22Rv1 (cell line): ENCODE measurements around the gene DKKL1.

Experiments used
- H3K27ac ChIP-seq: fragments of 450-650 bp; 2 replicates; pipeline ENCODE4 v1.5.1; 2017
- ZFX ChIP-seq: fragments of 450-650 bp; IDR thresholded peaks from 2 replicates; pipeline ENCODE4 v1.6.1; 2017; ENCODE audit warnings: antibody characterized with exemption, borderline replicate concordance
- TF ChIP-seq, protein P1 (sequence below): fragments of 450-650 bp; IDR thresholded peaks from 2 replicates; pipeline ENCODE4 v1.5.1; 2017; ENCODE audit warnings: mild to moderate bottlenecking

DKKL1 gene

DNA sequence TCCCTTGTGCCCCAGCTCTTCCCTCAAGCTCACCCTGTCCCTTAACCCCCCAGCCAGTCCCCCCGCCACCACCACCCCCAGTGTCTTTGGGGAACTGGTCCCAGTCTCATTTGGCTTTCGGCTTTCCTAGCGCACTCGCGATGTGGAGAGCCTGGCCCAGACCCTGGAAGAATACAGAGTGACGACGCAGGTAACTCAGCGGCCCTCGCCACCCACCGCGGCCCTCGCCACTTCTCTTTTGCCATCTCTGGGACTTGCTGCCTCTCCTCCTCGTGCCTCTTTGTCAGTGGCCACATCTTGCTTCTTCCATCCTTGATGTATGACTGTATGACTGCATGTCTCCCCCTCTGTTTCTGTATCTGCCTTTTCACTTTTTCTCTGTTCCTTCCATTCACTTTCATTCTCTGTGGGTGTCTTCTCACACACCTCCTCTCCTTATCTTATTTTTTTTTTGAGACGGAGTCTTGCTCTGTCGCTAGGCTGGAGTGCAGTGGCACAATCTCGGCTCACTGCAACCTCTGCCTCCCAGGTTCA, 43.9 kb downstream of the DKKL1 start:
- H3K27ac ChIP-seq = no peak overlapping the region
- TF ChIP-seq ZFX = no peak
- TF ChIP-seq, protein P1, sequence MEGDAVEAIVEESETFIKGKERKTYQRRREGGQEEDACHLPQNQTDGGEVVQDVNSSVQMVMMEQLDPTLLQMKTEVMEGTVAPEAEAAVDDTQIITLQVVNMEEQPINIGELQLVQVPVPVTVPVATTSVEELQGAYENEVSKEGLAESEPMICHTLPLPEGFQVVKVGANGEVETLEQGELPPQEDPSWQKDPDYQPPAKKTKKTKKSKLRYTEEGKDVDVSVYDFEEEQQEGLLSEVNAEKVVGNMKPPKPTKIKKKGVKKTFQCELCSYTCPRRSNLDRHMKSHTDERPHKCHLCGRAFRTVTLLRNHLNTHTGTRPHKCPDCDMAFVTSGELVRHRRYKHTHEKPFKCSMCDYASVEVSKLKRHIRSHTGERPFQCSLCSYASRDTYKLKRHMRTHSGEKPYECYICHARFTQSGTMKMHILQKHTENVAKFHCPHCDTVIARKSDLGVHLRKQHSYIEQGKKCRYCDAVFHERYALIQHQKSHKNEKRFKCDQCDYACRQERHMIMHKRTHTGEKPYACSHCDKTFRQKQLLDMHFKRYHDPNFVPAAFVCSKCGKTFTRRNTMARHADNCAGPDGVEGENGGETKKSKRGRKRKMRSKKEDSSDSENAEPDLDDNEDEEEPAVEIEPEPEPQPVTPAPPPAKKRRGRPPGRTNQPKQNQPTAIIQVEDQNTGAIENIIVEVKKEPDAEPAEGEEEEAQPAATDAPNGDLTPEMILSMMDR = no peak

DNA sequence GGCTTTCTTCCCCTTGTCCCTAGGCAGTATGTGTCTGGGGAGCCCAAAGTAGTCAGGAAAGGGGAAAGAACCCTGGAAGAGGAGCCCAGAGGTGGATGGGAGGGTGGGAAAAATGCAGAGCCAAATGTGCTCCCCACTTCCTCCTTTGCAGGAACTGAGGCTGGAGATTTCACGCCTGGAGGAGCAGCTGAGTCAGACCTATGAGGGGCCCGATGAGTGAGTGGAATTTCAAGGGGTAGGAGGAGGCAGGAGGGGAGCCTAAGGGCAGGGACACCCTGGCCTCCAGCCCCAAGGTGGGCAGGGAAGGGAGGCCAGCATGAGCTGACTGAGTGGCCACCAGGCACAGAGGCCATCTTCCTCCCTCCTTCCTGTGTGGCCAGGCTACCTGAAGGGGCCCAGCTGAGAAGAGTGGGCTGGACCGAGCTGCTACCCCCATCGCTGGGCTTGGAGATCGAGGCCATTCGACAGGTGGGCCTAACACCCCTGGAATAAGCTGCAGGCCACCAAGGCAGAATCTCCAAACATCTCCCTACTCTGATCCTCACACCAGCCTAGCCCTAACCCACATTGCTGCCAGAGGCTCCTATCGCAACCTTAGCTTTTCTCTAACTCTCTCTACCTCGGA, 45.3 kb downstream of the DKKL1 start:
- TF ChIP-seq, protein P1 = no peak
- no peak for TF ChIP-seq ZFX
- H3K27ac ChIP-seq = no peak overlapping the region

DNA sequence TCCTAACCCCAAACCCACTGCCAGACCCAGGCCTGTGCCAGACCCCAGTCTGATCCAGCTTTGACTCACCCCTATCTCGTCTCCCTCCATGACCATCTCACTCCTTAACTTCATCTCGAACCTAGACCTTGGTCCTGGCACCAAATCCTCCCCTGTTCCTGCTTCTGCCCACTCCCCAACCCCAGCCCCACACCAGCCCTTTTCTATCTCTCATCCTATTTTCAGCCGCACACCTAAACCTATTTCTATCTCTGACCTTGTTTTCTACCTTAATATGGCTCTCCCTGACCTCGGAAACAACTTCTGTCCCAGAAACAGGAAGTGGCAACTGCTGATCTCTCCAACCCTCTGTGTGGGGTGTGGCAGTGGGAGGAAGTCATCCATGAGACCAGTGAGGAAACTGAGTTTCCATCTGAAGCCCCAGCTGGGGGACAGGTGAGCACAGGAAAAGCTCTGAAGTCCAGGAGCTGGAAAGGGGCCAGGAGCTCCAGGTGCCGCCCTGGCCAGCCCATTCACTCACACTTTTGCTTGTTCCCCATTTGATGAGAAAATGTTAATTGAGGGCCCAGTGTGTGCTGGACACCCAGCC, 45.9 kb downstream of the DKKL1 start:
- no peak overlapping the region for H3K27ac ChIP-seq
- TF ChIP-seq ZFX = no peak
- TF ChIP-seq, protein P1 = no peak

DNA sequence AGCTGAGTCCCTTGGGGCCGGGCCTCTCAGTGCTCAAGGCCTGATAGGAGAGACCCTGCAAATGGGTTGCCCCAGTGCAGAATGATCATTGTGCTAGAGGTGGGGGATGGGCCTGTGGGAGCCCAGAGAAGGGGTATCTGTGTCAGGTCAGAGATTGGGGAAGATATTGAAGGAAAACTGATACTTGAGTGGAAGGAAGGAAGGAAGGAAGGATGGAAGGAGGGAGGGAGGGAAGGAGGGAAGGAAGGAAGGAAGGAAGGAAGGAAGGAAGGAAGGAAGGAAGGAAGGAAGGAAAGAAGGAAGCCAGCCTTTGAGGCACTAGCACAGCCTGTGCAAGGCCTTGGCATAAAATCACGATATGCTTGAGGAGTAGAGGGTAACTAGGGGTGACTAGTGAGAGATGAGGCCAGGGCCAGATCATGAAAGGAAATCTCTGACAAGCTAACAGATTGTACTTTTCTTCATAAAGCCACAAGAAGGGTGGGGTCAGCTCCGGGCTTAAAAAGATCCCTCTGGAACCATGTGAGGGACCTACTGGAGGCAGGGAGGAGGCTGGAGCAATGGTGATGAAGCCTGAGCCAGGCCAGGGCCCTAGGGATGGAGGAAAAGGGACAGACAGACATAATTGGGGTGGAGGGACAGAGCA, 48.1 kb downstream of the DKKL1 start:
- TF ChIP-seq ZFX = no peak
- TF ChIP-seq, protein P1 = no peak
- H3K27ac ChIP-seq = no peak overlapping the region

DNA sequence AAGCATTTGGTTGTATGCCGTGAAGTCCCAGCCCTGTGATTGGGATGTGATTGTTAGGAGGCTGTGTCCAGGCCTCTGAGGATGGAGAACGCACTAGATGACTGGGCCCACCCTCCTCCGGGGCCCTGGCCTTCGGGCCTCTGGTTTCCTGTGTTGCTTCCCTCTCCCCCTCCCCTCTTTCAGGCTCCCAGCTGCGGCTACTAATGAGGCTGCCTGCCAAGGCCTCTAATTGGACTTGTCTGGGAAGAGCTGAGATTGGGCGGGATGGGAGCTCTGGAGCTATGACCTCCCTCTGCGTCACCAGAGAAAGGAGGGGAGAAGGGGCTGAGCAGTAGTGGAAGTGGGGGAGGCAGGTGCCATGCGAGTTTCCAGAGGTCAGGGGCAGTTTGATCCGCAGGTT, 49.7 kb downstream of the DKKL1 start:
- no peak overlapping the region for H3K27ac ChIP-seq
- TF ChIP-seq, protein P1 = no peak
- no peak for TF ChIP-seq ZFX

DNA sequence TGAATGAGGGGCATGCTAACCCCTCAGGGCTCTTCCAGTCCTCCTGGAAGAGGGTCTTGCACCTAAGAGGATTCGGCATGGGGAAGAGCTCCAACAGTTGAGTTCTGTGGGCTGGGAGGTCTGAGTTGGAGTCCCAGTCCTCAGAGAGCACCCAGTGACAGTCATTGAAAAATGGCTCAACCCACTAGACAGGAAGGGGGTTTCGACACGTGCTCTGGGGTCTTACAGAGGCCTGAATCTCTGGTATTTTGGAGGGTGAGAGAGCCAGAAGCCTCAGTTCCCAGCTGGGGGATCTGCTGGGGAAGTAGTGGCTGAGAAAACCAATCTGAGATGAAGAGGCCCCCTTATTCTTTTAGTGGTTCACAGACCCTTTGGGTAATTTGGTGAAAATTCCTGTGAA, 50.6 kb downstream of the DKKL1 start:
- no peak for TF ChIP-seq ZFX
- TF ChIP-seq, protein P1 = no peak
- no peak overlapping the region for H3K27ac ChIP-seq
